Measurements from ENCODE around the gene TBCE. TPM values are rescaled to one million over a fixed set of nuclear protein-coding genes. Genes with fewer than 3 reads are reported as not detected.

The TBCE gene
- total and polyA plus RNA-seq, 9 of the 15 experiments (the other 6 are each of a cell fraction or from before 2014, with no cell fraction given): 52.6 to 92.1 (median 82.1) TPM

GRCh38 chr1:235328271-235329138 is 38.7 kb upstream of the TBCE start, which contains the start of gene GGPS1 (continued):
- TF ChIP-seq ELF4 (CRISPR knock-in tag; IDR thresholded peaks at IDR 0.05) (0 out of 2 replicates have a peak, but pooled peaks have one; percentile 70), NBN (IDR thresholded peaks at IDR 0.05; ENCODE audit: low read depth) (peak; percentile 92), FOS (IDR thresholded peaks at IDR 0.05; ENCODE audit: extremely low read depth, insufficient read length) (peak; percentile 93), SIRT6 (IDR thresholded peaks at IDR 0.05; ENCODE audit: low read depth, low read length) (no peak), ZNF165 (CRISPR knock-in tag; IDR thresholded peaks at IDR 0.05; ENCODE audit: borderline replicate concordance) (no peak), PHF8 (IDR thresholded peaks at IDR 0.05; ENCODE audit: borderline replicate concordance, low read length) (peak; percentile 83), HES1 (IDR thresholded peaks at IDR 0.05; ENCODE audit: low read depth) (no peak), ADNP (tag; IDR thresholded peaks at IDR 0.05) (no peak), KLF16 (IDR thresholded peaks at IDR 0.05) (no peak), ZNF77 (CRISPR knock-in tag; IDR thresholded peaks at IDR 0.05) (no peak), C11orf30 (IDR thresholded peaks at IDR 0.05; ENCODE audit: low read depth) (peak; percentile 67), ZBTB17 (CRISPR knock-in tag; IDR thresholded peaks at IDR 0.05) (no peak), ZFP30 (CRISPR knock-in tag; IDR thresholded peaks at IDR 0.05; ENCODE audit: borderline replicate concordance) (no peak), BRCA1 (IDR thresholded peaks at IDR 0.05) (no peak), BRCA1 (CRISPR knock-in tag; IDR thresholded peaks at IDR 0.05) (no peak), RFX5 (IDR thresholded peaks at IDR 0.05; ENCODE audit: low read depth, low read length) (no peak), DLX4 (CRISPR knock-in tag; IDR thresholded peaks at IDR 0.05) (no peak), CCNT2 (IDR thresholded peaks at IDR 0.05; ENCODE audit: borderline replicate concordance, extremely low read depth, insufficient read length, low read depth, low read length) (no peak), GTF2F1 (IDR thresholded peaks at IDR 0.05; ENCODE audit: low read depth, low read length) (no peak), RFX7 (CRISPR knock-in tag; IDR thresholded peaks at IDR 0.05) (no peak), NFYB (IDR thresholded peaks at IDR 0.05; ENCODE audit: extremely low read depth, insufficient read length) (peak; percentile 52), RCOR1 (IDR thresholded peaks at IDR 0.05; ENCODE audit: borderline replicate concordance in 1 of 2, low read depth in 2 of 2, low read length in 2 of 2) (peak in 1 of 2 experiments; percentile 26; a peak in 1 of 4 replicates), RB1 (IDR thresholded peaks at IDR 0.05; ENCODE audit: low read depth) (peak; percentile 72; the same call in 1 of the 2 replicates), E2F4 (CRISPR knock-in tag; IDR thresholded peaks at IDR 0.05; ENCODE audit: low read depth) (no peak), E4F1 (CRISPR knock-in tag; IDR thresholded peaks at IDR 0.05; ENCODE audit: borderline replicate concordance) (no peak)
